ENCODE data around the gene VPS9D1.
"Not testable (repeated sequence)": the region's sequence is repeated elsewhere in the genome, so short reads cannot be mapped to it uniquely, and the experiment has no call there.

Gene VPS9D1

DNA sequence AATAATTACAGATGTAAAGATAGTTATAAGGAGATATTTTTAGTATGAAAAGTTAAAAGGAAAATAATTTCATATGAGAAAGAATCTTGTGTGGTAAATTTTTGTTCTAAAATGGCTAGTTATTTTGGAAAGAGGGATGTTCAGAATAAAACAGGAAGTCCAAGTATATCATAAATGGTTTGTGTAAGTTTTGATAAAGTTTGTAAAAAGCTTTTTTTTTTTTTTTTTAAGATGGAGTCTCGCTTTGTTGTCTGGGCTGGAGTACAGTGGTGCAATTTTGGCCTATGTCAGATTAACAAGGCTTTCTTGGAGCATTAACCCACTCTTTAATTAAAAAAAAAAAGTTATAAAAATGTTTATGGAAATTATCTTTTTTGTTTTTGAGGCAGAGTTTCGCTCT lies 42.4 kb downstream of the VPS9D1 start:
- TF ChIP-seq, protein P1, sequence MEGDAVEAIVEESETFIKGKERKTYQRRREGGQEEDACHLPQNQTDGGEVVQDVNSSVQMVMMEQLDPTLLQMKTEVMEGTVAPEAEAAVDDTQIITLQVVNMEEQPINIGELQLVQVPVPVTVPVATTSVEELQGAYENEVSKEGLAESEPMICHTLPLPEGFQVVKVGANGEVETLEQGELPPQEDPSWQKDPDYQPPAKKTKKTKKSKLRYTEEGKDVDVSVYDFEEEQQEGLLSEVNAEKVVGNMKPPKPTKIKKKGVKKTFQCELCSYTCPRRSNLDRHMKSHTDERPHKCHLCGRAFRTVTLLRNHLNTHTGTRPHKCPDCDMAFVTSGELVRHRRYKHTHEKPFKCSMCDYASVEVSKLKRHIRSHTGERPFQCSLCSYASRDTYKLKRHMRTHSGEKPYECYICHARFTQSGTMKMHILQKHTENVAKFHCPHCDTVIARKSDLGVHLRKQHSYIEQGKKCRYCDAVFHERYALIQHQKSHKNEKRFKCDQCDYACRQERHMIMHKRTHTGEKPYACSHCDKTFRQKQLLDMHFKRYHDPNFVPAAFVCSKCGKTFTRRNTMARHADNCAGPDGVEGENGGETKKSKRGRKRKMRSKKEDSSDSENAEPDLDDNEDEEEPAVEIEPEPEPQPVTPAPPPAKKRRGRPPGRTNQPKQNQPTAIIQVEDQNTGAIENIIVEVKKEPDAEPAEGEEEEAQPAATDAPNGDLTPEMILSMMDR (IDR thresholded peaks at IDR 0.05; ENCODE audit: low read depth, low read length), result no peak

DNA sequence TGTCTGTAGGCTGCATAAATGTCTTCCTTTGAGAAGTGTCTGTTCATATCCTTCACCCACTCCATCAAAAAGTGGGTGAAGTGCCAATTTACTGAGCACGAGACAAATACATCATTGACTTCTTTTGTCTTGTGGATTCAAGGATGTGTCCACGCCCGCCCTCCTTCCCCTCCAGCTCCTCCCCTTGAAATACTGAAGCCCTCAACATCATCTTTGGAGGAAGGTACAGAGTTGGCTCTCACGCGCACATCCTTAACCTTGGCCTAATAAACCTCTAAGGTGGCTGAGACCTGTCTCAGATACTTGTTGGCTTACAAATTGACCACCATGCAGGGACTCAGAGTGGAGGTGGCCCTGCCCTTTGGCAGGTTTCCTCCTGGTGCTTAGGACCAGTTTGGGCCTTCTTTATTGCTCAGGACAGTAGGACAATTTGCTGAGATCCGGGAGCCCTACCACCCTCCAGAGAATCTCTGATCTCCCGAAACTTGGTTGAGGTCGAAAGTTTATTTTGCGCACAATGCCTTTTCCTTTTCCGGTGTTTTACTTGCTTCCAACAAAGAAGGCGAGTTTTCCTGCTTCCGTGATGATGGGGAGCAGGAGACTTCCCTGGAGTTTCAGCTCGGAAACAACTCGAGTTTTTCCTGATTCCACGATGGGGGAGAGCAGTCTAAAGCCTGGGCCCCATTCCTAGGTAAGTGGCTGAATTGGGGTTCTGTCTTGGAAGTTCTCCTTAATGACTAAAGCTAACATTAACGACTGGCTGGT lies 48.3 kb downstream of the VPS9D1 start:
- no peak overlapping the region for H3K4me3 ChIP-seq (ENCODE audit: low read depth, low read length)
- TF ChIP-seq, protein P1 (IDR thresholded peaks at IDR 0.05; ENCODE audit: low read depth, low read length), result no peak

More for the DNA sequence above, 42.4 kb downstream of the VPS9D1 start:
- no peak overlapping the region for H3K4me3 ChIP-seq (ENCODE audit: low read depth, low read length)

DNA sequence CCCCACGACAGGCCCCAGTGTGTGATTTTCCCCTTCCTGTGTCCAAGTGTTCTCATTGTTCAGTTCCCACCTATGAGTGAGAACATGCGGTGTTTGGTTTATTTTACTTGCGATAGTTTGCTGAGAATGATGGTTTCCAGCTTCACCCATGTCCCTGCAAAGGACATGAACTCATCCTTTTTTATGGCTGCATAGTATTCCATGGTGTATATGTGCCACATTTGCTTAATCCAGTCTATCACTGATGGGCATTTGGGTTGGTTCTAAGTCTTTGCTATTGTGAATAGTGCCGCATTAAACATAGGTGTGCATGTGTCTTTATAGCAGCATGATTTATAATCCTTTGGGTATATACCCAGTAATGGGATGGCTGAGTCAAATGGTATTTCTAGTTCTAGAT lies 49.1 kb downstream of the VPS9D1 start:
- not testable (repeated sequence) for H3K4me3 ChIP-seq (ENCODE audit: low read depth, low read length)

DNA sequence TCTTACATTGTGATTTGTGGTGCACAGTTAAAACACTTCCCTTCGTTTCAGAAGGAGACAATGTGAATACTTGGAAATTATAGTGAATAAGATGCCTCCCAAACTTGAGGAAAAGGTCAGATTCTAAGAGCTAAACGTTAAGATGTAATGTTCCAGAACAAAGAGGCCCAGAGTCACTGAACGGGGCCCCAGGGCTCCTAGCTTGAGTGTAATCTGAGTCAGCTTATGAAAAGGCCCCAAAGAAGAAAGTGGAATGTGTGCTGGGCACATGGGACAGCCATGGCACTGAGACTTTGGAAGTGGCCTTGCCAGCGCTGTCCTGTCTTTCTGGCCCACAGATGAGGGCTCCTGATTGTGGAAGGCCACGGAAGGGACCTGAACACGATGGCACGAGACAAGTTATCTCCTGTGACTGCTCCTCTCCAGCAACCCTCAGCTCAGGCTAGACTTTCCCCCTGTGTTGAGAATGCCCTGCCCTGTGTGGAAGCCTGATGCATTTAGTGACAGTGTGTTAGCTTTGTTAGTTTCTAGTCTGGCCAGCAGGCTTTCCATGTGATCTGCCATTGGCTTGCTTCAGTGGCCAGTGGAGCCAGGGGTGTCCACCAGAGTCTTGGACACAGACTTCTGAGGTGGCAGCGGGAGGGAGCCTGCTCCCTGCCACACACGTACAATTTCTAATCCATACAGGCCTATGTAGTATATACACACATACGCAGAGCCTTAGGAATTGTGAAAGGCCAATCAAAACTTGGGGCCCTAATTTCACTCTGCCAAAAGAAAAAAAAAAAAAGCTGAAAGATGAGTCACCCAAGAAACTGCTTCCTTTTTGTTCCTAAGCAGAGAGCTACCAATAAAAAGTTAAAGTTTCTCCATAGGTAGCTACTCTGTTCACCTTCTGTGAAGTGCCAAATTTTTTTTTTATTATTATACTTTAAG lies 49.9 kb downstream of the VPS9D1 start:
- H3K4me3 ChIP-seq (ENCODE audit: low read depth, low read length), result no peak overlapping the region
- TF ChIP-seq, protein P1 (IDR thresholded peaks at IDR 0.05; ENCODE audit: low read depth, low read length), result no peak

DNA sequence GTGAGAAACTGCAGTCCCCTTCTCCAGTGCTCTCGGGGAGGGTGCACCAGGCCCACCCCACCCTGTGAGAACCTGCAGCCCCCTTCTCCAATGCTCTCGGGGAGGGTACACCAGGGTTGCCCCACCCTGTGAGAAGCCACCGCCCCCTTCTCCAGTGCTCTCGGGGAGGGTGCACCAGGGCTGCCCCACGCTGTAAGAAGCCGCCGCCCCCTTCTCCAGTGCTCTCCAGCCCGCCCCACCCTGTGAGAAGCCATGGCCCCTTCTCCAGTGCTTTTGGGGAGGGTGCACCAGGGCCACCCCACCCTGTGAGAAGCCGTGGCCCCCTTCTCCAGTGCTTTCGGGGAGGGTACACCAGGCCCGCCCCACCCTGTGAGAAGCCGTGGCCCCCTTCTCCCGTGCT lies 50.9 kb downstream of the VPS9D1 start:
- TF ChIP-seq, protein P1 (IDR thresholded peaks at IDR 0.05; ENCODE audit: low read depth, low read length), result no peak
- H3K4me3 ChIP-seq (ENCODE audit: low read depth, low read length), result no peak overlapping the region

DNA sequence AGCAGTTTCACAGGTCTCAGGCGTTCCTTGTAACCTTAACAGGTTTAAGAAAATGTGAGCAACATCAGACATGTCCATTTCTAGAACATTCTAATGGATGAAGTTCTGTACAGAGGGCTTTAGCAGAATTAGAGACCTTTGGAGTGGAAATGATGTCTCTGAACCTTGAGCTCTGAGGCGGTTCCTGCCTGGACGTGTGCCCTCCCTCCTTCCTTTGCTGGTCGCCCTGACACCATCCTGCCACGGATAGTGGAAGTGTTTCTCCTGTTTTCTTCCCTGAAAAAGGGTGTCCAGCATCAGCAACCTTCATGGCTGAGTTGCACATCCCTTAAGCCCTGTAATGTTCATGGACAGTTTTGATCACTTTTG lies 51.9 kb downstream of the VPS9D1 start:
- TF ChIP-seq, protein P1 (IDR thresholded peaks at IDR 0.05; ENCODE audit: low read depth, low read length), result no peak
- H3K4me3 ChIP-seq (ENCODE audit: low read depth, low read length), result no peak overlapping the region

DNA sequence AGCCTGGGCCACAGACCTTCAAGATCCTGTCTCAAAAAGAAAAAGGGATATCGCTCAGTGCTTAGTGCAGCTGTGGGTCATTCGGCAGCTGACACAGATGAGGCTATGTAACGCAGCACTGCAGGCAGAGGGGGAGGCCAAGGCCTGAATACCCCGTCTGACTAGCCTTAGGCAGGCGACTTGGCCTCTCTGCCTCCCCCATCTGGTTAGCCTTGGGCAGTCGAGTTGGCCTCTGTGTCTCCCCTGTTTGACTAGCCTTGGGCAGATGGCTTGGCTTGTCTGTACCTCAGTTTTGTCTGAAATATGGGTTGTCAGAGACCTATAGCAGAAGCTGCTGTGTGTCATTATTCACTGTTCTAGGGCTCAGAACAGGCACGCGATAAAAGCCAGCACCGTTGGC lies 53.1 kb downstream of the VPS9D1 start:
- TF ChIP-seq, protein P1 (IDR thresholded peaks at IDR 0.05; ENCODE audit: low read depth, low read length), result no peak
- no peak overlapping the region for H3K4me3 ChIP-seq (ENCODE audit: low read depth, low read length)

Data from WI38 (cell line).